ENCODE measurements around the gene ABCA4.

DNA sequence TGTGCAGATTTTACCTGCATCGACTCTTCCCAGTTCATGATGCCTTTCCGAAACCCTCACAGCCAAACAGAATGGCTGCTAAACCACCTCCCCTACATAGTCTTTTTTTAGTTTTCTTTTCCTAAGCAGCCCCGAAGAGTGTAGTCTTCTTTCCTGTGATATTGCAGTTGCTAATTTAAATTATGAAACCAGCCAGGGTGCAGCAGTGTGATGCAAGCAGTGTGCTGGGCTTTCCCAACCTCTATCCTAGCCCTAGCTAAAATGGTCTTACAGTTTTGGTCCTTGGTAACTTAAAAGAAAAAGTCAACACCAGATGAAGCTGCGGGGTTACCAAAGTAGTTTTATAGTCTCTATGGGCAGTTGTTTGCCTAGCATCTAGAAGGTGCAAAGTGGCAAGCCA lies 129.7 kb downstream of the ABCA4 start:
- TF ChIP-seq, protein P1, sequence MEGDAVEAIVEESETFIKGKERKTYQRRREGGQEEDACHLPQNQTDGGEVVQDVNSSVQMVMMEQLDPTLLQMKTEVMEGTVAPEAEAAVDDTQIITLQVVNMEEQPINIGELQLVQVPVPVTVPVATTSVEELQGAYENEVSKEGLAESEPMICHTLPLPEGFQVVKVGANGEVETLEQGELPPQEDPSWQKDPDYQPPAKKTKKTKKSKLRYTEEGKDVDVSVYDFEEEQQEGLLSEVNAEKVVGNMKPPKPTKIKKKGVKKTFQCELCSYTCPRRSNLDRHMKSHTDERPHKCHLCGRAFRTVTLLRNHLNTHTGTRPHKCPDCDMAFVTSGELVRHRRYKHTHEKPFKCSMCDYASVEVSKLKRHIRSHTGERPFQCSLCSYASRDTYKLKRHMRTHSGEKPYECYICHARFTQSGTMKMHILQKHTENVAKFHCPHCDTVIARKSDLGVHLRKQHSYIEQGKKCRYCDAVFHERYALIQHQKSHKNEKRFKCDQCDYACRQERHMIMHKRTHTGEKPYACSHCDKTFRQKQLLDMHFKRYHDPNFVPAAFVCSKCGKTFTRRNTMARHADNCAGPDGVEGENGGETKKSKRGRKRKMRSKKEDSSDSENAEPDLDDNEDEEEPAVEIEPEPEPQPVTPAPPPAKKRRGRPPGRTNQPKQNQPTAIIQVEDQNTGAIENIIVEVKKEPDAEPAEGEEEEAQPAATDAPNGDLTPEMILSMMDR (IDR thresholded peaks at IDR 0.05) = no peak
- no peak for TF ChIP-seq POLR2A (IDR thresholded peaks at IDR 0.05)
